ENCODE data around the gene DNMT3B.

DNMT3B gene

GRCh38 chr20:32752458-32753250, 9.5 kb upstream of the DNMT3B start:
- TF ChIP-seq CTCF (IDR thresholded peaks at IDR 0.05; ENCODE audit: insufficient read depth, missing control alignments): no peak
- FAIRE-seq (no peak), DNase-seq (ENCODE audit: insufficient read length, low spot score) (no peak)

- no peak for TF ChIP-seq CTCF (IDR thresholded peaks at IDR 0.05; ENCODE audit: insufficient read depth, missing control alignments)
- FAIRE-seq (no peak), DNase-seq (ENCODE audit: insufficient read length, low spot score) (no peak)
Measured at GRCh38 chr20:32753731-32754130, 8.5 kb upstream of the DNMT3B start.

- no peak for TF ChIP-seq CTCF (IDR thresholded peaks at IDR 0.05; ENCODE audit: insufficient read depth, missing control alignments)
- DNase-seq (ENCODE audit: insufficient read length, low spot score) (no peak), FAIRE-seq (no peak)
Measured at GRCh38 chr20:32756156-32756555, 6.0 kb upstream of the DNMT3B start.

- no peak for TF ChIP-seq CTCF (IDR thresholded peaks at IDR 0.05; ENCODE audit: insufficient read depth, missing control alignments)
- DNase-seq (ENCODE audit: insufficient read length, low spot score): no peak
- no peak for FAIRE-seq
Measured at GRCh38 chr20:32761417-32761830, 761 bp upstream of the DNMT3B start.

GRCh38 chr20:32762754-32763201, 593 bp downstream of the DNMT3B start:
- no peak for TF ChIP-seq CTCF (IDR thresholded peaks at IDR 0.05; ENCODE audit: insufficient read depth, missing control alignments)
- no peak for FAIRE-seq
- peak; percentile 52 for DNase-seq (ENCODE audit: insufficient read length, low spot score)

- TF ChIP-seq CTCF (IDR thresholded peaks at IDR 0.05; ENCODE audit: insufficient read depth, missing control alignments): no peak
- no peak for FAIRE-seq
- DNase-seq (ENCODE audit: insufficient read length, low spot score): no peak
Measured at GRCh38 chr20:32763202-32764004, 1.2 kb downstream of the DNMT3B start.

All from D721Med (cell line).